Transverse colon (tissue), 4 donors: ENCODE data around the gene HIPK2.

Source experiments
- POLR2A ChIP-seq: fragments of 450-650 bp; IDR thresholded peaks from one replicate; pipeline ENCODE4 v1.6.1; 2016; ENCODE audit warnings: antibody characterized with exemption, mild to moderate bottlenecking, moderate library complexity
- POLR2AphosphoS5 ChIP-seq, 3 donors: sonication (generic); formaldehyde crosslinking; IDR thresholded peaks; one replicate each; pipeline ENCODE4 v1.6.1; 2016; ENCODE audit warnings: antibody characterized with exemption in 3 of 3
- TF ChIP-seq, protein P1 (sequence below), 5 experiments: fragments of 200-600 bp in 3 of 5; fragments of 450-650 bp in 2 of 5; sonication (generic) in 3 of 5; IDR thresholded peaks; 1 replicate in 2 of 5; 2 replicates in 3 of 5; pipeline ENCODE4 v1.5.1; 2016 to 2017; ENCODE audit warnings: antibody characterized with exemption in 5 of 5, inconsistent platforms in 3 of 5, mild to moderate bottlenecking in 2 of 5, moderate library complexity in 1 of 5

DNA sequence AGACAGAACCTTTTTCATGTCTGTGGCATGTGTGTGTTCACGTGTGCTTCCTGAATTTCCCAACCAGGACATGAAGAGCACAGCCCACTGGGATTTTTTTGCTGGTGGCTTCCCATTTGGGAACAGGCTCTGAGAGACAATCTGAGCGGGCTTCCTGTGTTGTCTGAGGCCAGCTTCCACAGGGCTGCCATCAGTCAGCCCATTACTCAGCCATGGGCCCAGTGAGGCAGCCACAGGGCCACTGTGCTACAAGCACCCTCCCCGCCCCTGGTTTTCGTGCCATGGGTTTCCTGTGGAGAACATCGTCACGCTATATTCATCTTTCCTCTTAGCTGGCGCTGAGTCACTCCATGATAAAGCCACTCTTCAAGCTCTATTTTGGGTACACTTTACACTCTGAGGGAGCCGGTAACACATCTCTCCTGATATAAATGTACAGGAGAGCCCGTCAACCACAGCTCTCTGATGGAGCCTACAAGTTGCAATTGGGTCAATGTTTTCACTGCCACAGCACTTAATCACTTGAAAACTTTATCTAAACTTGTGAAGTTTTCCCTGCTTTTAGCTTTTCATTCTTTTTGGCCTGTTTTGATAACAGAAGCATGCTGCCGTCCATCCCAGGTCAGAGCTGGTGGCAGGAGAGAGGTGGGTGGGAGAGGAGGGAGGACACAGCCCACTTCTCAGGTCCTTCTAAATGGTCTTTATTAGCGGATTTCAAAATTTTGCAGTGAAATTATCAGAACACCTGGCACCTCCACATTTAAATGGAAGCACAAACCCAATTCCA is 96.9 kb downstream of the HIPK2 start:
- TF ChIP-seq, protein P1, sequence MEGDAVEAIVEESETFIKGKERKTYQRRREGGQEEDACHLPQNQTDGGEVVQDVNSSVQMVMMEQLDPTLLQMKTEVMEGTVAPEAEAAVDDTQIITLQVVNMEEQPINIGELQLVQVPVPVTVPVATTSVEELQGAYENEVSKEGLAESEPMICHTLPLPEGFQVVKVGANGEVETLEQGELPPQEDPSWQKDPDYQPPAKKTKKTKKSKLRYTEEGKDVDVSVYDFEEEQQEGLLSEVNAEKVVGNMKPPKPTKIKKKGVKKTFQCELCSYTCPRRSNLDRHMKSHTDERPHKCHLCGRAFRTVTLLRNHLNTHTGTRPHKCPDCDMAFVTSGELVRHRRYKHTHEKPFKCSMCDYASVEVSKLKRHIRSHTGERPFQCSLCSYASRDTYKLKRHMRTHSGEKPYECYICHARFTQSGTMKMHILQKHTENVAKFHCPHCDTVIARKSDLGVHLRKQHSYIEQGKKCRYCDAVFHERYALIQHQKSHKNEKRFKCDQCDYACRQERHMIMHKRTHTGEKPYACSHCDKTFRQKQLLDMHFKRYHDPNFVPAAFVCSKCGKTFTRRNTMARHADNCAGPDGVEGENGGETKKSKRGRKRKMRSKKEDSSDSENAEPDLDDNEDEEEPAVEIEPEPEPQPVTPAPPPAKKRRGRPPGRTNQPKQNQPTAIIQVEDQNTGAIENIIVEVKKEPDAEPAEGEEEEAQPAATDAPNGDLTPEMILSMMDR (IDR thresholded peaks at IDR 0.05): no peak
- TF ChIP-seq POLR2A (no peak), POLR2AphosphoS5 (IDR thresholded peaks at IDR 0.05) (no peak)
